ENCODE data around the gene TSPAN7. TPM values are rescaled to one million over a fixed set of nuclear protein-coding genes. Genes with fewer than 3 reads are reported as not detected.

The TSPAN7 gene
- total and polyA plus RNA-seq, 2 of the 4 experiments (the other 2 are of a cell fraction), result not detected

- CTCF ChIA-PET, result no interaction called here
- no TSS peak for BruUV-seq (replicated peaks)
- H3K23ac ChIP-seq (ENCODE audit: low read depth, low read length), result no peak overlapping the region
These were observed 33.1 kb downstream of the TSPAN7 start for GRCh38 chrX:38594434-38594833.

More at GRCh38 chrX:38594434-38594833, 33.1 kb downstream of the TSPAN7 start:
- Histone ChIP-seq H4K91ac (ENCODE audit: insufficient read depth, low read depth, low read length) (no peak overlapping the region), H2AK5ac (ENCODE audit: low read depth, low read length) (no peak overlapping the region), H3K18ac (ENCODE audit: low read depth, low read length) (no peak overlapping the region), H2BK5ac (ENCODE audit: low read depth, low read length, poor library complexity, severe bottlenecking) (no peak overlapping the region), H3K79me1 (ENCODE audit: low read depth in 1 of 2, low read length in 2 of 2) (no peaks in the 10 kb centered on the region), H2BK20ac (ENCODE audit: low read depth, low read length) (no peak overlapping the region), H3K36me3 (ENCODE audit: control insufficient read depth, insufficient read depth, low read length) (no peaks in the 10 kb centered on the region), H3K4ac (ENCODE audit: low read depth, low read length) (no peak overlapping the region), H3K4me3 (ENCODE audit: insufficient read depth, low read depth, low read length) (no peak overlapping the region), H3K27me3 (ENCODE audit: control insufficient read depth, insufficient read depth, low read length) (no peaks in the 10 kb centered on the region; the same call in 1 of the 2 replicates), H2BK120ac (ENCODE audit: low read depth, low read length) (no peak overlapping the region), H3K9me1 (ENCODE audit: insufficient read depth, low read length) (no peaks in the 10 kb centered on the region), H3K4me2 (ENCODE audit: low read depth, low read length) (no peak overlapping the region), H3K9ac (ENCODE audit: low read depth, low read length) (no peak overlapping the region), H4K8ac (ENCODE audit: low read depth in 2 of 2, low read length in 2 of 2) (no peak overlapping the region), H4K5ac (ENCODE audit: low read depth, low read length) (no peak overlapping the region), H3K56ac (ENCODE audit: extremely low read depth, insufficient read depth, low read length) (no peak overlapping the region), H2BK15ac (ENCODE audit: low read depth, low read length) (no peak overlapping the region), H3K9me3 (ENCODE audit: control insufficient read depth, insufficient read depth, low read length) (no peaks in the 10 kb centered on the region), H3K27ac (ENCODE audit: insufficient read depth, low read length) (no peak overlapping the region), H2AFZ (replicated peaks; ENCODE audit: low read length, poor library complexity) (no peak overlapping the region), H2AK9ac (replicated peaks; ENCODE audit: low read depth, low read length, poor library complexity) (no peak overlapping the region), H3K4me1 (ENCODE audit: control insufficient read depth, insufficient read depth, low read length) (no peaks in the 10 kb centered on the region), H3K14ac (replicated peaks; ENCODE audit: low read depth, low read length) (no peak overlapping the region), H4K20me1 (ENCODE audit: insufficient read depth, low read length) (no peaks in the 10 kb centered on the region)
- intact Hi-C loops (cut with micrococcal nuclease) (no loop called here), in situ Hi-C loops (cut with MboI; ENCODE audit: low sequenced_read_pairs) (no loop called here), dilution Hi-C loops (cut with HindIII; ENCODE audit: low sequenced_read_pairs, unreplicated experiment) (no loop called here)
- POLR2A ChIA-PET (ENCODE audit: unreplicated experiment), result no interaction called here
- no CpG with 5 or more reads among the region's 2 CpGs for WGBS, 2 experiments (ENCODE audit: extremely low coverage in 2 of 2, insufficient read length in 1 of 2)
- ATAC-seq (ENCODE audit: low read depth) (no peak), DNase-seq (no peak)
- no peak for TF ChIP-seq RCOR1 (IDR thresholded peaks at IDR 0.05; ENCODE audit: insufficient replicate concordance, low read length)
- TF ChIP-seq MAFK (IDR thresholded peaks at IDR 0.05; ENCODE audit: low read depth, low read length), result no peak
- TF ChIP-seq MAZ (IDR thresholded peaks at IDR 0.05; ENCODE audit: borderline replicate concordance, low read depth, low read length), result no peak

Data from IMR-90 (cell line).